Caco-2 (cell line): Measurements from ENCODE around the gene DDR2. TPM values are rescaled to one million over a fixed set of nuclear protein-coding genes. Genes with fewer than 3 reads are reported as not detected.

Source experiments
- BruUV-seq: library from RNA; stranded (reverse); fragments of 400-500 nt; replicated peaks from 2 replicates; lab custom pipeline; 2021; lab: Mats Ljungman, UMichigan
- CTCF ChIA-PET: fragments of 300-600 bp; sonication (Branson Sonifier 250); formaldehyde crosslinking; loops from one replicate; lab custom pipeline; 2022; ENCODE audit warnings: antibody characterized with exemption; lab: Charles Lee
- POLR2A ChIA-PET: fragments of 300-600 bp; sonication (Branson Sonifier 250); formaldehyde crosslinking; loops from one replicate; lab custom pipeline; 2022; ENCODE audit warnings: antibody characterized with exemption; lab: Charles Lee
- DNase-seq, 2 experiments: peaks; one replicate each; pipeline versions ENCODE4 v3.0.0 to v3.0.0-alpha.2; 2020 to 2022
- H3K27me3 ChIP-seq: replicated peaks from 2 replicates; pipeline ENCODE4 v1.6.0; 2011; ENCODE audit warnings: low read length; ENCODE audit not compliant: control insufficient read depth, insufficient read depth
- H3K36me3 ChIP-seq: 2 replicates; pipeline ENCODE4 v1.5.1; 2011; ENCODE audit warnings: low read length; ENCODE audit not compliant: control insufficient read depth, insufficient read depth
- H3K4me1 ChIP-seq: fragments of 250-450 bp; sonication (Bioruptor Pico); 2 replicates; pipeline ENCODE4 v1.5.1; 2020; ENCODE audit warnings: mild to moderate bottlenecking
- H3K4me3 ChIP-seq: 2 replicates; pipeline ENCODE4 v1.5.1; 2011; ENCODE audit warnings: low read depth, mild to moderate bottlenecking, control low read depth, low read length
- H3K9me3 ChIP-seq: fragments of 250-450 bp; sonication (Bioruptor Pico); 2 replicates; pipeline ENCODE4 v1.5.1; 2020; ENCODE audit warnings: mild to moderate bottlenecking, moderate library complexity
- H3K27ac Mint-ChIP-seq: one replicate; pipeline ENCODE4 v1.8.0; 2022; ENCODE audit warnings: mixed read lengths; ENCODE audit not compliant: unreplicated experiment
- H3K27me3 Mint-ChIP-seq: one replicate; pipeline ENCODE4 v1.8.0; 2022; ENCODE audit warnings: mixed read lengths; ENCODE audit not compliant: insufficient read depth, unreplicated experiment
- H3K36me3 Mint-ChIP-seq: one replicate; pipeline ENCODE4 v1.8.0; 2022; ENCODE audit warnings: mild to moderate bottlenecking, mixed read lengths; ENCODE audit not compliant: insufficient read depth, unreplicated experiment
- H3K4me1 Mint-ChIP-seq: one replicate; pipeline ENCODE4 v1.8.0; 2022; ENCODE audit warnings: low read depth, mixed read lengths; ENCODE audit not compliant: unreplicated experiment
- H3K4me3 Mint-ChIP-seq: one replicate; pipeline ENCODE4 v1.8.0; 2022; ENCODE audit warnings: mild to moderate bottlenecking, moderate library complexity, mixed read lengths; ENCODE audit not compliant: unreplicated experiment
- H3K9me3 Mint-ChIP-seq: one replicate; pipeline ENCODE4 v1.8.0; 2022; ENCODE audit warnings: mixed read lengths; ENCODE audit not compliant: unreplicated experiment
- intact Hi-C: fragments of 100-400 bp; cut with micrococcal nuclease; formaldehyde crosslinking; loops from one replicate; pipeline ENCODE4 v1.10.0; 2022; ENCODE audit not compliant: unreplicated experiment
- total RNA-seq: library from RNA; stranded (reverse); gene quantifications from 2 replicates; pipeline ENCODE4 v1.2.3, GENCODE V29; 2022
- TF ChIP-seq, protein P1 (sequence below), 2 experiments: fragments of 200-600 bp in 1 of 2; IDR thresholded peaks; 1 replicate in 1 of 2; 2 replicates in 1 of 2; pipeline versions ENCODE4 v1.5.1 to v1.8.0; 2011 to 2022; ENCODE audit warnings: antibody characterized with exemption in 1 of 2, control low read depth in 1 of 2, inconsistent platforms in 1 of 2, low read depth in 1 of 2, low read length in 1 of 2, mild to moderate bottlenecking in 1 of 2, moderate library complexity in 1 of 2; ENCODE audit not compliant: insufficient read depth in 1 of 2, severe bottlenecking in 1 of 2, unreplicated experiment in 1 of 2

The DDR2 gene
- total RNA-seq, 1 experiment from 2014 or later, result 0.73 TPM

DNA sequence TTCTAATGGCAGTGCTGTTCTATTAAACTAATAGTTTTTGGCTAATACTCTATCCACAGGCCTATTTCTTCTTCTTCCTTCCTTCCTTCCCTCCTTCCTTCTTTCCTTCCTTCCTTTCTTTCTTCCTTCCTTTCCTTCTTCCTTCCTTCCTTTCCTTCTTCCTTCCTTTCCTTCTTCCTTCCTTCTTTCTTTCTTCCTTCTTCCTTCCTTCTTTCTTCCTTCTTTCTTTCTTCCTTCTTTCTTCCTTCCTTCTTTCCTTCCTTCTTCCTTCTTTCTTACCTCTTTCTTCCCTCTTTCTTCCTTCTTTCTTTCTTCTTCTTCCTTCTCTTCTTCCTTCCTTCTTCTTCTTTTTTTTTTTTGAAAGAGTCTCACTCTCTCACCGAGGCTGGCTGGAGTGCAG lies 197.0 kb downstream of the DDR2 start:
- Mint-ChIP-seq H3K36me3 (no peaks in the 10 kb centered on the region), H3K9me3 (no peaks in the 10 kb centered on the region), H3K27ac (no peak overlapping the region), H3K4me3 (no peak overlapping the region), H3K4me1 (peaks cover 1% of the 10 kb centered on the region), H3K27me3 (peaks cover 4% of the 10 kb centered on the region)
- DNase-seq, result no peak
- BruUV-seq, result no TSS peak
- no peaks in the 10 kb centered on the region for H3K27me3 ChIP-seq
- no peaks in the 10 kb centered on the region for H3K36me3 ChIP-seq
- ChIA-PET POLR2A (no interaction called here), CTCF (interaction anchor here (0.6 kb wide), 1 partner anchor 272 kb away, joined by 3 read pairs; no protein-coding TSS in a partner anchor)
- H3K4me3 ChIP-seq, result no peak overlapping the region
- TF ChIP-seq, protein P1, sequence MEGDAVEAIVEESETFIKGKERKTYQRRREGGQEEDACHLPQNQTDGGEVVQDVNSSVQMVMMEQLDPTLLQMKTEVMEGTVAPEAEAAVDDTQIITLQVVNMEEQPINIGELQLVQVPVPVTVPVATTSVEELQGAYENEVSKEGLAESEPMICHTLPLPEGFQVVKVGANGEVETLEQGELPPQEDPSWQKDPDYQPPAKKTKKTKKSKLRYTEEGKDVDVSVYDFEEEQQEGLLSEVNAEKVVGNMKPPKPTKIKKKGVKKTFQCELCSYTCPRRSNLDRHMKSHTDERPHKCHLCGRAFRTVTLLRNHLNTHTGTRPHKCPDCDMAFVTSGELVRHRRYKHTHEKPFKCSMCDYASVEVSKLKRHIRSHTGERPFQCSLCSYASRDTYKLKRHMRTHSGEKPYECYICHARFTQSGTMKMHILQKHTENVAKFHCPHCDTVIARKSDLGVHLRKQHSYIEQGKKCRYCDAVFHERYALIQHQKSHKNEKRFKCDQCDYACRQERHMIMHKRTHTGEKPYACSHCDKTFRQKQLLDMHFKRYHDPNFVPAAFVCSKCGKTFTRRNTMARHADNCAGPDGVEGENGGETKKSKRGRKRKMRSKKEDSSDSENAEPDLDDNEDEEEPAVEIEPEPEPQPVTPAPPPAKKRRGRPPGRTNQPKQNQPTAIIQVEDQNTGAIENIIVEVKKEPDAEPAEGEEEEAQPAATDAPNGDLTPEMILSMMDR (IDR thresholded peaks at IDR 0.05; ENCODE audit: insufficient read depth in 1 of 2, low read depth in 1 of 2, low read length in 1 of 2, severe bottlenecking in 1 of 2, unreplicated experiment in 1 of 2), result no peak
- peaks cover 1% of the 10 kb centered on the region for H3K4me1 ChIP-seq
- H3K9me3 ChIP-seq, result no peaks in the 10 kb centered on the region
- intact Hi-C loops, result no loop called here

DNA sequence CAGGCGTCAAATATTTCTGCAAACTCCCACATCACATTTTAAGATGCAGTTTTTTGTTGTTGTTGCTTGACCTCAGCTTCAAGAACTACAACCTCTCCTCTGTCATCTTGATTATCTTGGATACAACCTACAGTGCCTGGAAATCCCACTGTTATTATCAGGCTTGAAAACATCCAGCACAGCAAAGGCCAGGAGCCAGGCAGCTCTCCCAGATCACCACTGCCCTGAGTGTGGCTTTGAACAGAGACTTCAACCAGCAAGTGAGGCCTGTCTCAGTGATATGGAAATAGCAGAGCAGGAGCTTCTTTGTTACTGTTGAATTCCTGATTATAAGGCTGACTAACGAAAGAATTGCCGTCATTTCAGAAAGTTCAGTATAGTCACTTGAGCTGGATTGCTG lies 200.2 kb downstream of the DDR2 start:
- H3K27ac Mint-ChIP-seq, result no peak overlapping the region
- no peak for DNase-seq
- H3K4me1 ChIP-seq, result no peaks in the 10 kb centered on the region
- BruUV-seq, result no TSS peak
- no peaks in the 10 kb centered on the region for H3K9me3 ChIP-seq
- H3K27me3 ChIP-seq, result no peaks in the 10 kb centered on the region
- POLR2A ChIA-PET, result no interaction called here
- TF ChIP-seq, protein P1 (IDR thresholded peaks at IDR 0.05; ENCODE audit: insufficient read depth in 1 of 2, low read depth in 1 of 2, low read length in 1 of 2, severe bottlenecking in 1 of 2, unreplicated experiment in 1 of 2), result no peak
- no peaks in the 10 kb centered on the region for H3K9me3 Mint-ChIP-seq
- intact Hi-C loops, result no loop called here
- peaks cover 4% of the 10 kb centered on the region for H3K27me3 Mint-ChIP-seq
- H3K4me3 Mint-ChIP-seq, result no peak overlapping the region
- H3K36me3 Mint-ChIP-seq, result no peaks in the 10 kb centered on the region
- CTCF ChIA-PET, result no interaction called here
- H3K36me3 ChIP-seq, result no peaks in the 10 kb centered on the region
- H3K4me3 ChIP-seq, result no peak overlapping the region
- H3K4me1 Mint-ChIP-seq, result no peaks in the 10 kb centered on the region

DNA sequence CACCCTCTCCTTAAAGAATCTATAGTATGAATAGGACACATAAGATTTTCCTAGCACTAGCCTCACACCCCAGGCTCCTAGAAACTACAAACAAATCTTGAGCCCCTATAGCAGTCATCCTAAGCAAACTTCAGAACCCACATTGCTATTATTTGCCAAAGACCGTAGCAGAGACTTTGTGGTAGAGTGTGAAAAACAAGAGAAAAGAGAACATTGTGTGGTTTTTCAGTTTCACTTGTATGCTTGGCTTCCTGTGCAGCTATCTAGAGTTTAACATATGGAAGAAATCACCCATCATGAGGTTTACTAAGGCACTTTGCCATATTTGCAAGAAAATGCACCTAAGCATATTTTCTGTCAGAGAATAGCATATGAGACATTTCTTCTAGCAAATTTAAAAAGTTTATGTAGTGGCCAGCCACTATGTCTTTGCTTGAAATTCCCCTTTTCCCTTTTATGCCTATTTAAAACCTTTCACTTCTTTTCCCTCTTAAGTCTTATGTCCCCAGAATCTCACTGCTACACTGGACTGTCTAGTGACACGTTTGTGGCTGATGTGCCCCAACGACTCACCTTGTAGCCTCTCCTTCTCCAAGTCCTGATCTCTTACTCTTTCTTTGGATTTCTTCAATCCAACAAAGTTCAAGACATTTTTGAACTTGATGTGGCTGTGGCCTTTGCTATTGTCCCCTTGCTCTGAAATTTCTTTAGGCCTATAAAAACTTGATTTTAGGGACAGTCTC lies 203.1 kb downstream of the DDR2 start:
- no peaks in the 10 kb centered on the region for H3K4me1 Mint-ChIP-seq

More for the DNA sequence above, 203.1 kb downstream of the DDR2 start:
- intact Hi-C loops, result no loop called here
- ChIA-PET CTCF (no interaction called here), POLR2A (no interaction called here)
- TF ChIP-seq, protein P1 (IDR thresholded peaks at IDR 0.05; ENCODE audit: insufficient read depth in 1 of 2, low read depth in 1 of 2, low read length in 1 of 2, severe bottlenecking in 1 of 2, unreplicated experiment in 1 of 2), result no peak
- Mint-ChIP-seq H3K36me3 (no peaks in the 10 kb centered on the region), H3K9me3 (peaks cover 18% of the 10 kb centered on the region), H3K4me3 (no peak overlapping the region), H3K27me3 (peaks cover 3% of the 10 kb centered on the region), H3K27ac (no peak overlapping the region)
- H3K9me3 ChIP-seq, result peaks cover 14% of the 10 kb centered on the region
- H3K4me1 ChIP-seq, result no peaks in the 10 kb centered on the region
- no peaks in the 10 kb centered on the region for H3K36me3 ChIP-seq
- DNase-seq, result no peak
- H3K27me3 ChIP-seq, result no peaks in the 10 kb centered on the region
- H3K4me3 ChIP-seq, result no peak overlapping the region
- BruUV-seq, result no TSS peak

Other genes starting within 250 kb of the DDR2 start
- gene SH2D1B, start 220.3 kb upstream of the DDR2 start, total RNA-seq, result not detected in 2 replicates
- 23.4 and 24.9 TPM in 2 replicates for gene UHMK1, start 134.6 kb upstream of the DDR2 start, total RNA-seq
- gene UAP1, start 70.7 kb upstream of the DDR2 start, total RNA-seq, result 35.2 and 39.8 TPM in 2 replicates
- gene HSD17B7, start 158.2 kb downstream of the DDR2 start, total RNA-seq, result 31.9 and 35.9 TPM in 2 replicates
- gene CCDC190, start 228.7 kb downstream of the DDR2 start, total RNA-seq, result not detected in 2 replicates